Activated T-helper 1 cell treated with Interleukin-2 at 50 U/mL for 16 hours (primary cell): ENCODE measurements around the gene ABHD12.

Experiments
- DNase-seq: peaks from one replicate; pipeline ENCODE4 v3.0.0-alpha.2; 2020; ENCODE audit warnings: low read depth

The ABHD12 gene

GRCh38 chr20:25289886-25290597, 100.6 kb downstream of the ABHD12 start:
- DNase-seq = no peak

- no peak for DNase-seq
Measured at GRCh38 chr20:25288291-25289181, 102.1 kb downstream of the ABHD12 start.

GRCh38 chr20:25287631-25288290, 102.9 kb downstream of the ABHD12 start:
- DNase-seq = no peak

DNA sequence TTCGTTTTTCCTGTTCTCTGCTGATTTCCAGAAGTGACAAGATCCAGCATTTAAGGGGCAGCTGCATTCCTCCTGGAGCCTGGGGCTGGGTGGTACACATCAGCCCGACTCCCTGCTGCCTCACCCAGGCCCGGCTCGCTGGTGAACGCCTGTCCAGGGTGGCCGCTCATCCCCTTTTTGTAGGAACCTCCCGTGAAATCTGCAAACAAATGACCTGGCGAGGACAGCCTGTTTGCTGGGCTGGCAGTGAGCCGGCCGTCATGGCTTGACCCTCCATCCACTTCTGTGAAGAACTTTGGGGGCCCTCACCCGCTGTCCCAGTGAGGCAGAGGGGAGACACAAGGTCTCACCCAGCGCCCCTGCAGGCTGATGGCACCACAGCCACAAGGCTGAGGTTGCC, 103.7 kb downstream of the ABHD12 start:
- no peak for DNase-seq

DNA sequence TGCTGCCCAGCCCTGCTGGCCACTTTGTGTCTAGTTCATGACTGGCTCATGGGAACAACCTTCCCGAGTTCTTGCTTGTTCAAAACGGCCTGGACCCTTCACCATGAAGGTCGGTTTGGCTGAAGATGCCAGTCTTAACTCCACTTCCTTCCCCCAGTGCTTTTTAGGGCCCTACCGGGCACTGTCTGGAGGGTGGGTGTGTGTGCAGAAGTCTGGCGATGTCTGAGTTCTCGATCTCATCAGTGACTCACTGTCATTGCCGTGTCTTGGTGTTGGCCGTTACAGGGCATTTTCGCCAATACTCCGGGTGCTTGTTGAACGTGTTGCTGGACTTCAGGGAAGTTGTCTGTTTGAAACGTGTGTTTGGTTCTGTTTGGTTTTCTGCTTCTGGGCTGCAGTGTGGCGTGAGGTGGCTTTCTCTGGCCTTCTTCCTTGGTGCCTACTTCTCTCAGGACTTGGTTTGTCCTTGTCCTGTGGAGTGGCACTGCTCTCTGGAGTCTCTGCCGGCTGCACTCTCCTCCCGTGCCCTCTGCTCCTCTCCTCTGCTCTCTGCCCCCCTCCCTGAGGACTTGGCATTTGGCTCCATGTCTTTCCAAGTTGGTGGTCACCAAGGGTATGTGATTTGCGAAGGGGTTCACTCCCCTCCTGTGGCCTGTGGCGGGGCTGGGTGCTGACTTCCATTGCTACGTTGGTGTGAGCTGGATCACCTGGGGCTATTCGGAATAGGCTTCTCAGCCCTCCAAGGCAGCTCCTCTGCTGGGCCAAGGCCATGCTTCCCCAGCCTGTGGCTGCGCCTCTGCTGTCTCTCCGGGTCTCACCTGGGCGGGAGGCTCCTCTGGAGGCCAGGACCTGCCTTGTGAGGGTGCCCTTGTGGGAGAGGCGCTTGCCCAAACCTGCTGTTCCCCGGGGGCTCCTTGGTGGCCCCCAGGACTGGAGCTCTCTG, 104.5 kb downstream of the ABHD12 start:
- no peak for DNase-seq

- no peak for DNase-seq
Measured at GRCh38 chr20:25285091-25285647, 105.5 kb downstream of the ABHD12 start.

DNA sequence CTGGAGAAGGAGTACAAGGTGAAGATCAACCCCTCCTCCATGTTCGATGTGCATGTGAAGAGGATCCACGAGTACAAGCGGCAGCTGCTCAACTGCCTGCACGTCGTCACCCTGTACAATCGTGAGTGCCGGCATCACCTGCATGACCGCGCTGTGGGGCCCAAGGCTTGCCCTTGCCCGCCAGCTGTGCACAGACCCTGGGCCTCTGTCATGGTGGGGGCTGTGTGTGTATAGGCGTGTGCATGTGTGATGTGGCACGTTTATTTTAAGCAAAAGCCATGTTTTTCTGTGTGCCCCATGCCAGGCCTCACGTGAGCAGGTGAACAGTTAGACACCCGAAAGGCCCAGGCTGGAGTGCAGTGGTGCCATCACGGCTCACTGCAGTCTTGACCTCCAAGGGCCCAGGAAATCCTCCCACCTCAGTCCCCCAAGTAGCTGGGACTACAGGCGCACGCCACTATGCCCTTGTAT, 106.5 kb downstream of the ABHD12 start:
- no peak for DNase-seq

- no peak for DNase-seq
Measured at GRCh38 chr20:25283221-25283951, 107.2 kb downstream of the ABHD12 start.

DNA sequence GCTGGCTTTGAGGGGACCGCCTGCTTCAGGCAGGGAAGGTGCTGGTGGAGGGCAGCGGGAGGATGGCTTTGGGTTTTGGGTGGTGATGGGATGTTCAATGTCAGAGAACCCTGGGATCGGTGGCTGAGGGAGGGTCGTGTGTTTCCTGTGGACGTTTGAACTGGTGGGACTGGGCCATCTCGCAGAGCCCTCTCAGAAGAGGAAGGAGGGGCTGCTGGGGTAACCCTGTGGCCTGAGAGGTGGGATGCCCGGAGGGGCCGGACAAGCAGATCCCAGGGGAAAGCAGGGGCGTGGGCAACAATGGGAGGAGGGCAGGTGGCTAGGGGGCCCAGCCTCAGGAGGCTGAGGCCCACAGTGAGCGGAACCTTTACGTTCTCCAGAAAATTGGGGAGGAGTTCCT, 107.8 kb downstream of the ABHD12 start:
- no peak for DNase-seq

- DNase-seq = no peak
Measured at GRCh38 chr20:25282034-25282781, 108.4 kb downstream of the ABHD12 start.

DNA sequence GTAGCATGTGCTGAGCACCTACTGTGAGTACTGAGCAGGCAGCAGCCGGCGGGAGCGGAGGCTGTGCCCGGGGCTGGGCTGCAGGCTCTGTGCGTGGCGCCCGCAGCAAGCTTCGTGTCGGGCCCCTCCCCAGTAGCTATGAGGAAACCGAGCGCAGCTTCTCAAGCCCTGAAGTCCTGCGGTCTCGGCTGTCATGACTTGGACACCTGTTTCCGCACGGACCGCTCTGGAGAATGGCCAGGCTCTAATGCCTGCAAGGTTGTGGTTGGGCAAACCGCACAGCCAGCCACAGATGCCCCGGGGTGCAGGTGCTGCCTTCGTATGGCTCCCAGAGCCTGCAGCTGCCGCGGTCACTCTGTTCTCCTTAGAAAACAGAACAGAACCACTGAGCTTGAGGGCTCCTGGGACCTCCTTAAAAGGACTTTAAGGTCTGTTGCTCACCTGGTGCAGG, 109.1 kb downstream of the ABHD12 start:
- DNase-seq = no peak

GRCh38 chr20:25280574-25281535, 109.8 kb downstream of the ABHD12 start:
- no peak for DNase-seq

DNA sequence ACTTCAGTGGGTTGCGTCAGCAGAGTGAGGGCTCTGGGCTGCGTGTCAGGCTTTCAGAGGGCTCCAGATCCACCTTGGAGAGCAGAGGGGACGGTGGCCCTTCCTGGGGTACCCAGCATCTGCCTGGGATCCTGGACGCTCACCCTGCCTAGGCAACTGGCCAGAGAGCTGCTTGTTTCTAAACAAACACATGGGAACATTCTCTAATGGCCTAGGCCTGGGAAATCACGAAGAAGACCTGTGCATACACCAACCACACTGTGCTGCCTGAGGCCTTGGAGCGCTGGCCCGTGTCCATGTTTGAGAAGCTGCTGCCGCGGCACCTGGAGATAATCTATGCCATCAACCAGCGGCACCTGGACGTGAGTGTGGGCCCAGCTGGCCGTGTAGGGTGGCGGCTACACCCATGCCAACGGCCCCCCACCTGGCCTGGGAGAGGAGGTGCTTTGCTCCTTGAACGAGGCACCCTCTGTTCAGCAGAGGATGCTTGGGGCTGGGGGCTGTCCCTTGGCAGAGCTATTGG, 110.5 kb downstream of the ABHD12 start:
- DNase-seq = no peak

DNA sequence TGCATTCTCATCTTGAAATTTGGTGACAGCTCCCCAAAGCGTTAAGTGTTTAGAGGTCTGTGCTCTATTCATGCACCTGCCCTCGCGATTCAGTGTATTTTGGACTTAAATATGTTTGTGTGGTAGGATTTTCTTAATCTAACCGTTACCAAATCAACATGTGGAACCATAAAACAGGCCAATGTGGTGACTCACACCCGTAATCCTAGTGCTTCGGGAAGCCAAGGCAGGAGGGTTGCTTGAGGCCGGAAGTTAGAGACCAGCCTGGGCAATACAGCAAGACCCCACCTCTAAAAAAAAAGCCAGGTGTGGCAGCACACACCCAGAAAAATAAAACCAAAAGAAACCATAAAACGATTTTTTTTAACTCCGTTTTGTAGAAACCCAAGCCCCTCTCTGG, 111.2 kb downstream of the ABHD12 start:
- DNase-seq = no peak

GRCh38 chr20:25278636-25279361, 111.8 kb downstream of the ABHD12 start:
- no peak for DNase-seq

DNA sequence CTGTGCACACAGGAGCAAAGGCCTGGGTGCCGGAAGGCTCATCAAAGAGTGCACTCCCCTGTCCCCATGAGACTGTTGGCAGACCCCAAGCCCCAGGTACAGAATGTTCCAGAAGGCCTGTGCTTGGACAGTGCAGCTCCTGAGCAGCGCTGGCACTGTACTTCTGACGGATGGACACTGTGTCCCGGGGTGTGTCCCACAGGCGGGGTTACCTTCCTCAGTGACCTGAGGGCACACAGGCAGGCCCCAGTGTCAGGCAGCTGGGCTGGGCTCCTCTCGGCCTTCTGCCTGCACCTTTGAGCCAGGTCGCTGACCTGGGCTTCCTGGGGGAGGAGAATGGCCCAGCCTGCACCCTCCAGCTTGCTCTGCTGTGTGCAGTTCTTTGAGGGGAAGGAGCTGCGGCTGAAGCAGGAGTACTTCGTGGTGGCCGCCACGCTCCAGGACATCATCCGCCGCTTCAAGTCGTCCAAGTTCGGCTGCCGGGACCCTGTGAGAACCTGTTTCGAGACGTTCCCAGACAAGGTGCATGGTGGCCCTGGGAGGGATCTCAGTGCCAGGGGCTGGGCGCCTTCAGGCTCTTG, 112.6 kb downstream of the ABHD12 start:
- DNase-seq = no peak
